Hepatocyte (in vitro differentiated cells): ENCODE results near the gene CCDC197.

ENCODE experiments used
- CTCF ChIP-seq: fragments of 200-600 bp; sonication (generic); IDR thresholded peaks from 2 replicates; pipeline ENCODE4 v1.5.1; 2016; ENCODE audit warnings: antibody characterized with exemption, mild to moderate bottlenecking; ENCODE audit not compliant: poor library complexity
- EZH2phosphoT487 ChIP-seq: fragments of 200-600 bp; sonication (generic); IDR thresholded peaks from one replicate; pipeline ENCODE4 v1.6.1; 2018; ENCODE audit warnings: antibody characterized with exemption, mild to moderate bottlenecking, low read depth, moderate library complexity; ENCODE audit not compliant: unreplicated experiment, severe bottlenecking

GRCh38 chr14:93977171-93977570 lies 19.9 kb upstream of the CCDC197 start:
- no peak for TF ChIP-seq CTCF
- TF ChIP-seq EZH2phosphoT487: no peak
